HCT116 (cell line): Measurements from ENCODE around the gene TEX19.

Experiments used
- CEBPB ChIP-seq: IDR thresholded peaks from 2 replicates; pipeline ENCODE4 v1.6.1; 2012; ENCODE audit warnings: low read depth
- EGR1 ChIP-seq: IDR thresholded peaks from 2 replicates; pipeline ENCODE4 v1.6.1; 2012; ENCODE audit warnings: low read depth
- EZH2phosphoT487 ChIP-seq: fragments of 200-600 bp; IDR thresholded peaks from 2 replicates; pipeline ENCODE4 v1.6.1; 2018; ENCODE audit warnings: antibody characterized with exemption, borderline replicate concordance
- POLR2AphosphoS5 ChIP-seq: IDR thresholded peaks from 2 replicates; pipeline ENCODE4 v1.6.1; 2011; ENCODE audit warnings: mild to moderate bottlenecking, low read depth, low read length, moderate library complexity
- RAD21 ChIP-seq: IDR thresholded peaks from 2 replicates; pipeline ENCODE4 v1.6.1; 2012; ENCODE audit warnings: low read depth, mild to moderate bottlenecking
- TF ChIP-seq, protein P1 (sequence below), 3 experiments: fragments of 200-600 bp in 1 of 3; sonication (generic) in 1 of 3; IDR thresholded peaks in 2 of 3; conservative IDR thresholded peaks in 1 of 3; 2 replicates each; pipeline ENCODE4 v1.5.1; 2012 to 2017; ENCODE audit warnings: low read depth in 2 of 3, low read length in 2 of 3, antibody characterized with exemption in 1 of 3, borderline replicate concordance in 1 of 3, control low read depth in 1 of 3, mild to moderate bottlenecking in 1 of 3, mixed read lengths in 1 of 3, mixed run types in 1 of 3, moderate library complexity in 1 of 3; ENCODE audit not compliant: insufficient read depth in 1 of 3

DNA sequence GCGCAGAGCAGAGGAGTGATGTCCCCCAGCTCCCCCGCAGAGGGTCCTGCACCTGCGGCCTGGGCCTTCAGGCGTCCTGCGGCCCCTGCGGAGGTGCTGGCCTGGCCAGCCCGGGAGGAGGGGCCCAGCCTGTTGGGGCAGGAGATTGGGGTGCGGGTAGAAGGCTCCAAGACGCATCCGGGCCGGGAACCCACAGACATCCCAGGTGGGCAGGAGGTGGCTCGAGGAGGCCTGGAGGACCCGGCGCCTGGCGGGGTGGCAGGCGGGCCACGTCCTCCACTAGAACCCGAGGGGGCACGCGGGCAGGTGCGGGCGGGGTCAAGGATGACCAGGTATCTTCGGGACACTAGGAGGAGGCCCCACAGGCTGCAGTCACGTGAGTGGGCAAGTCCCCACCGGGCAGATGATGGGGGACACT, 24.8 kb upstream of the TEX19 start:
- TF ChIP-seq, protein P1, sequence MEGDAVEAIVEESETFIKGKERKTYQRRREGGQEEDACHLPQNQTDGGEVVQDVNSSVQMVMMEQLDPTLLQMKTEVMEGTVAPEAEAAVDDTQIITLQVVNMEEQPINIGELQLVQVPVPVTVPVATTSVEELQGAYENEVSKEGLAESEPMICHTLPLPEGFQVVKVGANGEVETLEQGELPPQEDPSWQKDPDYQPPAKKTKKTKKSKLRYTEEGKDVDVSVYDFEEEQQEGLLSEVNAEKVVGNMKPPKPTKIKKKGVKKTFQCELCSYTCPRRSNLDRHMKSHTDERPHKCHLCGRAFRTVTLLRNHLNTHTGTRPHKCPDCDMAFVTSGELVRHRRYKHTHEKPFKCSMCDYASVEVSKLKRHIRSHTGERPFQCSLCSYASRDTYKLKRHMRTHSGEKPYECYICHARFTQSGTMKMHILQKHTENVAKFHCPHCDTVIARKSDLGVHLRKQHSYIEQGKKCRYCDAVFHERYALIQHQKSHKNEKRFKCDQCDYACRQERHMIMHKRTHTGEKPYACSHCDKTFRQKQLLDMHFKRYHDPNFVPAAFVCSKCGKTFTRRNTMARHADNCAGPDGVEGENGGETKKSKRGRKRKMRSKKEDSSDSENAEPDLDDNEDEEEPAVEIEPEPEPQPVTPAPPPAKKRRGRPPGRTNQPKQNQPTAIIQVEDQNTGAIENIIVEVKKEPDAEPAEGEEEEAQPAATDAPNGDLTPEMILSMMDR (IDR thresholded peaks at IDR 0.05 in 2 of 3, conservative IDR thresholded peaks at IDR 0.05 in 1 of 3; ENCODE audit: borderline replicate concordance in 1 of 3, insufficient read depth in 1 of 3, low read depth in 2 of 3, low read length in 2 of 3) = no peak
- TF ChIP-seq RAD21 = no peak
- TF ChIP-seq POLR2AphosphoS5 = no peak
- no peak for TF ChIP-seq CEBPB
- TF ChIP-seq EGR1 = no peak
- TF ChIP-seq EZH2phosphoT487 = no peak
